Mammary epithelial cell (primary cell): ENCODE measurements around the gene ENOX1.

Source experiments
- CTCF ChIP-seq, 2 donors: IDR thresholded peaks in 1 of 2; conservative IDR thresholded peaks in 1 of 2; 2 replicates each; pipeline ENCODE4 v1.5.1; 2011 to 2012; ENCODE audit warnings: inconsistent platforms in 2 of 2, low read length in 2 of 2, mild to moderate bottlenecking in 2 of 2, control low read depth in 1 of 2, low read depth in 1 of 2; ENCODE audit not compliant: insufficient read depth in 1 of 2; ENCODE audit errors: extremely low read depth in 1 of 2
- EZH2 ChIP-seq: IDR thresholded peaks from 2 replicates; pipeline ENCODE4 v1.6.1; 2012; ENCODE audit warnings: low read length, inconsistent platforms, borderline replicate concordance

- peak in 1 of 2 donors; percentile 37 for TF ChIP-seq CTCF (conservative IDR thresholded peaks at IDR 0.05 in 1 of 2, IDR thresholded peaks at IDR 0.05 in 1 of 2; ENCODE audit: extremely low read depth in 1 of 2, insufficient read depth in 1 of 2, low read depth in 1 of 2, low read length in 2 of 2)
- TF ChIP-seq EZH2 = no peak
Measured at GRCh38 chr13:43195551-43195950, 591.2 kb downstream of the ENOX1 start.
